H1 (cell line): ENCODE data around the gene HOXB8. TPM values are rescaled to one million over a fixed set of nuclear protein-coding genes. Genes with fewer than 3 reads are reported as not detected.

Experiments
- CTCF ChIA-PET: fragments of 300-600 bp; sonication (Branson Sonifier 250); formaldehyde crosslinking; loops from one replicate; lab custom pipeline; 2021; ENCODE audit not compliant: partially characterized antibody; lab: Charles Lee
- POLR2A ChIA-PET: fragments of 300-600 bp; sonication (Branson Sonifier 250); formaldehyde crosslinking; loops from one replicate; lab custom pipeline; 2021; ENCODE audit warnings: inconsistent platforms; ENCODE audit not compliant: partially characterized antibody; lab: Charles Lee
- DNase-seq, 2 experiments: peaks; one replicate each; pipeline versions ENCODE4 v3.0.0 to v3.0.0-alpha.2; 2010 to 2022; ENCODE audit warnings: low spot score in 2 of 2, low read depth in 1 of 2, mixed read lengths in 1 of 2
- FAIRE-seq: peaks from 2 replicates; lab custom pipeline; 2011; peaks lifted over from hg19 to GRCh38; lab: Jason Lieb, UNC
- H2AFZ ChIP-seq: 2 replicates; pipeline ENCODE4 v1.8.1; 2012; ENCODE audit warnings: low read length, inconsistent platforms
- H2AK5ac ChIP-seq: 2 replicates; pipeline ENCODE4 v1.6.1; 2013; ENCODE audit warnings: low read depth, low read length
- H2BK120ac ChIP-seq: replicated peaks from 2 replicates; pipeline ENCODE3; 2013; ENCODE audit warnings: low read depth, low read length, inconsistent platforms
- H2BK12ac ChIP-seq: 2 replicates; pipeline ENCODE4 v1.6.1; 2013; ENCODE audit warnings: low read depth, low read length
- H2BK15ac ChIP-seq: 2 replicates; pipeline ENCODE4 v1.6.1; 2013; ENCODE audit warnings: low read length
- H2BK20ac ChIP-seq: 2 replicates; pipeline ENCODE4 v1.6.1; 2013; ENCODE audit warnings: low read length
- H2BK5ac ChIP-seq: 2 replicates; pipeline ENCODE4 v1.6.1; 2013; ENCODE audit warnings: low read depth, low read length
- H3K14ac ChIP-seq: 2 replicates; pipeline ENCODE4 v1.6.1; 2013; ENCODE audit warnings: inconsistent platforms; ENCODE audit not compliant: insufficient read length
- H3K18ac ChIP-seq: 2 replicates; pipeline ENCODE4 v1.6.1; 2013; ENCODE audit warnings: low read length; ENCODE audit errors: extremely low read depth
- H3K23ac ChIP-seq: 2 replicates; pipeline ENCODE4 v1.6.1; 2013; ENCODE audit warnings: inconsistent platforms; ENCODE audit not compliant: insufficient read length
- H3K23me2 ChIP-seq: 2 replicates; pipeline ENCODE4 v1.6.1; 2013; ENCODE audit warnings: low read depth, low read length
- H3K27ac ChIP-seq: 2 replicates; pipeline ENCODE4 v1.6.1; 2011; ENCODE audit warnings: low read depth, low read length, inconsistent platforms
- H3K27me3 ChIP-seq, 4 experiments: replicated peaks in 1 of 4; 1 replicate in 1 of 4; 2 replicates in 3 of 4; pipeline versions ENCODE4 v1.6.1 to v1.8.1; 2011 to 2013; ENCODE audit warnings: low read length in 3 of 4, mild to moderate bottlenecking in 3 of 4, inconsistent platforms in 2 of 4, mixed read lengths in 2 of 4, moderate library complexity in 1 of 4; ENCODE audit not compliant: control insufficient read depth in 3 of 4, insufficient read depth in 3 of 4; ENCODE audit errors: extremely low read depth in 1 of 4
- H3K36me3 ChIP-seq, 4 experiments: 2 replicates each; pipeline versions ENCODE4 v1.6.1 to v1.8.1; 2011 to 2013; ENCODE audit warnings: mild to moderate bottlenecking in 4 of 4, low read length in 3 of 4, moderate library complexity in 2 of 4, control low read depth in 1 of 4, inconsistent platforms in 1 of 4; ENCODE audit not compliant: insufficient read depth in 4 of 4, control insufficient read depth in 2 of 4
- H3K4ac ChIP-seq: replicated peaks from 2 replicates; pipeline ENCODE3; 2013; ENCODE audit warnings: low read length, low read depth, mixed read lengths, inconsistent platforms; ENCODE audit not compliant: insufficient read length
- H3K4me1 ChIP-seq, 4 experiments: replicated peaks in 1 of 4; 1 replicate in 1 of 4; 2 replicates in 3 of 4; pipeline versions ENCODE4 v1.6.1 to v1.8.1; 2011 to 2013; ENCODE audit warnings: low read length in 3 of 4, inconsistent platforms in 2 of 4, mixed read lengths in 1 of 4; ENCODE audit not compliant: insufficient read depth in 4 of 4, control insufficient read depth in 3 of 4
- H3K4me2 ChIP-seq, 2 experiments: 2 replicates each; pipeline versions ENCODE4 v1.6.1 to v1.8.1; 2011 to 2013; ENCODE audit warnings: low read depth in 2 of 2, low read length in 2 of 2, control low read depth in 1 of 2, inconsistent platforms in 1 of 2, mild to moderate bottlenecking in 1 of 2; ENCODE audit not compliant: insufficient read depth in 1 of 2
- H3K4me3 ChIP-seq, 4 experiments: fragments of 200-600, 300-600 bp in 1 of 4; sonication (generic), shearing (Covaris generic), sonication (Bioruptor Twin) in 1 of 4; 2 replicates each; pipeline versions ENCODE4 v1.5.1 to v1.8.1; 2011 to 2016; ENCODE audit warnings: low read length in 4 of 4, low read depth in 3 of 4, control low read depth in 2 of 4, inconsistent platforms in 2 of 4, mild to moderate bottlenecking in 2 of 4, mixed read lengths in 1 of 4, moderate library complexity in 1 of 4; ENCODE audit not compliant: insufficient read depth in 2 of 4; ENCODE audit errors: extremely low read depth in 1 of 4
- H3K56ac ChIP-seq: replicated peaks from 2 replicates; pipeline ENCODE3; 2013; ENCODE audit warnings: low read depth, mild to moderate bottlenecking, mixed read lengths, low read length, inconsistent platforms; ENCODE audit not compliant: insufficient read length
- H3K79me1 ChIP-seq: 2 replicates; pipeline ENCODE4 v1.6.1; 2013; ENCODE audit warnings: low read depth, low read length, control low read depth
- H3K79me2 ChIP-seq, 2 experiments: 2 replicates each; pipeline versions ENCODE4 v1.6.1 to v1.8.1; 2012 to 2013; ENCODE audit warnings: low read length in 2 of 2, mild to moderate bottlenecking in 2 of 2, inconsistent platforms in 1 of 2; ENCODE audit not compliant: insufficient read depth in 2 of 2, control insufficient read depth in 1 of 2
- H3K9ac ChIP-seq, 4 experiments: replicated peaks in 1 of 4; 1 replicate in 1 of 4; 2 replicates in 3 of 4; pipeline versions ENCODE4 v1.6.1 to v1.8.1; 2011 to 2013; ENCODE audit warnings: low read depth in 3 of 4, low read length in 3 of 4, control low read depth in 2 of 4, mild to moderate bottlenecking in 2 of 4, moderate library complexity in 2 of 4, inconsistent platforms in 1 of 4; ENCODE audit errors: extremely low read depth in 1 of 4
- H3K9me3 ChIP-seq, 2 experiments: 2 replicates each; pipeline versions ENCODE4 v1.6.1 to v1.8.1; 2012 to 2013; ENCODE audit warnings: mild to moderate bottlenecking in 2 of 2, moderate library complexity in 2 of 2, control low read depth in 1 of 2, inconsistent platforms in 1 of 2, low read depth in 1 of 2, low read length in 1 of 2, mixed read lengths in 1 of 2; ENCODE audit not compliant: insufficient read depth in 2 of 2
- H4K20me1 ChIP-seq, 2 experiments: replicated peaks in 1 of 2; 2 replicates each; pipeline versions ENCODE3 to v1.8.1; 2011 to 2013; ENCODE audit warnings: inconsistent platforms in 2 of 2, low read length in 2 of 2, mild to moderate bottlenecking in 1 of 2; ENCODE audit not compliant: insufficient read depth in 2 of 2, control insufficient read depth in 1 of 2
- H4K5ac ChIP-seq: 2 replicates; pipeline ENCODE4 v1.6.1; 2013; ENCODE audit warnings: low read length, low read depth, mixed read lengths, inconsistent platforms; ENCODE audit not compliant: insufficient read length
- H4K8ac ChIP-seq: 2 replicates; pipeline ENCODE4 v1.8.0; 2013; ENCODE audit warnings: mild to moderate bottlenecking, moderate library complexity, low read length, inconsistent platforms; ENCODE audit not compliant: insufficient read depth; ENCODE audit errors: extremely low read depth
- H4K91ac ChIP-seq: replicated peaks from 2 replicates; pipeline ENCODE3; 2013; ENCODE audit warnings: low read length, mixed read lengths, inconsistent platforms; ENCODE audit not compliant: insufficient read length
- CBX8 ChIP-seq: fragments of 300-800, 300-1000 bp; sonication (generic); IDR thresholded peaks from 2 replicates; pipeline ENCODE4 v1.7.1; 2016; ENCODE audit warnings: low read depth, low read length, borderline replicate concordance
- JUN ChIP-seq: IDR thresholded peaks from 2 replicates; pipeline ENCODE4 v1.6.1; 2011; ENCODE audit warnings: low read depth, mild to moderate bottlenecking, improper control_type of control experiment, low read length
- RNF2 ChIP-seq: fragments of 200-900, 300-1000 bp; sonication (generic); IDR thresholded peaks from 2 replicates; pipeline ENCODE4 v1.7.1; 2016; ENCODE audit warnings: borderline replicate concordance, low read depth, mild to moderate bottlenecking, antibody characterized with exemption, low read length; ENCODE audit not compliant: poor library complexity, severe bottlenecking; ENCODE audit errors: missing control alignments
- WGBS, 2 experiments: shearing (Covaris generic) in 1 of 2; methylation state at CpG; one replicate each; pipeline versions ENCODE4 v1.1.6 to v1.1.7; 2013 to 2015; ENCODE audit warnings: low lambda C conversion rate in 2 of 2, mixed read lengths in 2 of 2, inconsistent platforms in 1 of 2, low coverage in 1 of 2, missing lambda C conversion rate in 1 of 2; ENCODE audit not compliant: insufficient replicate concordance in 2 of 2, insufficient coverage in 1 of 2, insufficient read length in 1 of 2; ENCODE audit errors: extremely low coverage in 1 of 2, missing lambda C conversion rate in 1 of 2; 5-methylcytosine and 5-hydroxymethylcytosine counted together
- polyA plus RNA-seq, 7 experiments: library from polyadenylated mRNA; depleted of rRNA in 3 of 7; stranded (reverse) in 5 of 7; unstranded in 2 of 7; fragments of >200 nt in 5 of 7; fragments of 200-250 nt in 2 of 7; gene quantifications; 1 replicate in 5 of 7; 2 replicates in 1 of 7; 4 replicates in 1 of 7; pipeline versions ENCODE4 v1.2.1 to v1.2.3, GENCODE V29; 2011 to 2013; ENCODE audit warnings: missing spikeins in 2 of 7, mixed read lengths in 2 of 7
- total RNA-seq: library from RNA; stranded (reverse); fragmentation: NEBNext Ultra II Directional; extraction: Animal tissue kit (Norgen Biotek cat#: 25700); gene quantifications from 2 replicates; pipeline ENCODE4 v1.2.1, GENCODE V29; 2021

HOXB8 gene
- total and polyA plus RNA-seq, 2 of the 8 experiments (the other 6 are each of a cell fraction or from before 2014, with no cell fraction given): not detected

- no peak overlapping the region for H3K56ac ChIP-seq
- no peak overlapping the region for H2BK20ac ChIP-seq
- no peaks in the 10 kb centered on the region for H3K9me3 ChIP-seq
- no peak overlapping the region for H3K23ac ChIP-seq
- H2BK15ac ChIP-seq: peak overlapping the region; percentile 18; the same call in 1 of the 2 replicates
- no peak overlapping the region for H4K8ac ChIP-seq
- peaks cover 38 to 55% of the 10 kb centered on the region in 2 experiments for H4K20me1 ChIP-seq
- H3K36me3 ChIP-seq: no peaks in the 10 kb centered on the region; a peak in 1 of 8 replicates
- no peak for DNase-seq
- no peak overlapping the region for H3K4ac ChIP-seq
- no peak overlapping the region for H2AFZ ChIP-seq
- WGBS, 2 experiments: 30% methylated on average over 7 of the region's 7 CpGs; no CpG with 5 or more reads in 1 of the 2 experiments
- no peak overlapping the region for H4K91ac ChIP-seq
- peak; percentile 4; the same call in 1 of the 2 replicates for TF ChIP-seq CBX8
- TF ChIP-seq JUN: no peak
- TF ChIP-seq RNF2: peak; percentile 6
- TF ChIP-seq, all 59 proteins: peak for 2
- Histone ChIP-seq H3K27me3 (peaks cover 97 to 100% (median 99%) of the 10 kb centered on the region in 4 experiments), H3K4me1 (peaks cover 0 to 12% (median 5%) of the 10 kb centered on the region in 4 experiments; a peak in 4 of 7 replicates), H3K4me3 (no peak overlapping the region), H3K79me2 (no peaks in the 10 kb centered on the region), H3K9ac (no peak overlapping the region), H2AK5ac (0 out of 2 replicates have a peak overlapping the region, but pooled peaks have one; percentile 18), H4K5ac (no peak overlapping the region), H3K4me2 (no peak overlapping the region), H2BK5ac (no peak overlapping the region), H2BK120ac (no peak overlapping the region), H3K14ac (no peak overlapping the region), H3K27ac (no peak overlapping the region), H3K79me1 (no peaks in the 10 kb centered on the region), H3K23me2 (no peaks in the 10 kb centered on the region; the same call in 1 of the 2 replicates), H2BK12ac (no peak overlapping the region), H3K18ac (no peak overlapping the region)
- POLR2A ChIA-PET: interaction anchor here (1.2 to 1.4 kb wide), 2 partner anchors 11 to 53 kb away, joined by 3 to 4 read pairs; partner anchors contain the start of gene HOXB2
- FAIRE-seq: no peak
- CTCF ChIA-PET: interaction anchor here (1.0 to 2.1 kb wide), 7 partner anchors 10 to 69 kb away, joined by 3 to 8 read pairs (median 5); no protein-coding TSS in a partner anchor
Observed at GRCh38 chr17:48598736-48599135, 16.4 kb downstream of the HOXB8 start.
